ENCODE data around the gene HOXB13.

DNA sequence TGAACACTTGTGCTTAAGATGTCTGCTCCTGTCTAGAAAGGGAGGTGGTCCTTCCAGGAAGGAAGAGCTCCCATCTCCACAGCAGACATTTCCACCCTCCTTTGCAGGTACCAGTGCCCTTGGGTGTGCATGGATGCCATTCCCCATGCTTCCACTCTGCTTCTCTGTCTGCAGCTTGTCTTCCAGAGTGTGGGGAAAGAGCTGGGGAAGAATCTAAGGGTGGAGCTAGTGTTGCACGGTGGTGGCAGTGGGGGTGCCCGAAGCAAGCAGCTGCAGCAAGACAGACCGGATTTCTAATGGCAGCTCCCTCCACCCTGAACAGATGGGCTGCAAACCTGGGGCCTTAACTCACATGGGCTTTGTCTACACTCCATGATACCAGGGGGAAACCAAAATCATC, 22.6 kb upstream of the HOXB13 start:
- TF ChIP-seq POLR2AphosphoS5 (IDR thresholded peaks at IDR 0.05) (no peak), EP300 (IDR thresholded peaks at IDR 0.05) (no peak)
- TF ChIP-seq, protein P1, sequence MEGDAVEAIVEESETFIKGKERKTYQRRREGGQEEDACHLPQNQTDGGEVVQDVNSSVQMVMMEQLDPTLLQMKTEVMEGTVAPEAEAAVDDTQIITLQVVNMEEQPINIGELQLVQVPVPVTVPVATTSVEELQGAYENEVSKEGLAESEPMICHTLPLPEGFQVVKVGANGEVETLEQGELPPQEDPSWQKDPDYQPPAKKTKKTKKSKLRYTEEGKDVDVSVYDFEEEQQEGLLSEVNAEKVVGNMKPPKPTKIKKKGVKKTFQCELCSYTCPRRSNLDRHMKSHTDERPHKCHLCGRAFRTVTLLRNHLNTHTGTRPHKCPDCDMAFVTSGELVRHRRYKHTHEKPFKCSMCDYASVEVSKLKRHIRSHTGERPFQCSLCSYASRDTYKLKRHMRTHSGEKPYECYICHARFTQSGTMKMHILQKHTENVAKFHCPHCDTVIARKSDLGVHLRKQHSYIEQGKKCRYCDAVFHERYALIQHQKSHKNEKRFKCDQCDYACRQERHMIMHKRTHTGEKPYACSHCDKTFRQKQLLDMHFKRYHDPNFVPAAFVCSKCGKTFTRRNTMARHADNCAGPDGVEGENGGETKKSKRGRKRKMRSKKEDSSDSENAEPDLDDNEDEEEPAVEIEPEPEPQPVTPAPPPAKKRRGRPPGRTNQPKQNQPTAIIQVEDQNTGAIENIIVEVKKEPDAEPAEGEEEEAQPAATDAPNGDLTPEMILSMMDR (IDR thresholded peaks at IDR 0.05): no peak
